Inferior parietal cortex (tissue), 1 donor: ENCODE results near the gene PLAC1.

Experiments used
- DNase-seq: peaks from one replicate; pipeline ENCODE4 v3.0.0-alpha.2; 2016; ENCODE audit errors: extremely low spot score

Gene PLAC1, protein sequence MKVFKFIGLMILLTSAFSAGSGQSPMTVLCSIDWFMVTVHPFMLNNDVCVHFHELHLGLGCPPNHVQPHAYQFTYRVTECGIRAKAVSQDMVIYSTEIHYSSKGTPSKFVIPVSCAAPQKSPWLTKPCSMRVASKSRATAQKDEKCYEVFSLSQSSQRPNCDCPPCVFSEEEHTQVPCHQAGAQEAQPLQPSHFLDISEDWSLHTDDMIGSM

DNA sequence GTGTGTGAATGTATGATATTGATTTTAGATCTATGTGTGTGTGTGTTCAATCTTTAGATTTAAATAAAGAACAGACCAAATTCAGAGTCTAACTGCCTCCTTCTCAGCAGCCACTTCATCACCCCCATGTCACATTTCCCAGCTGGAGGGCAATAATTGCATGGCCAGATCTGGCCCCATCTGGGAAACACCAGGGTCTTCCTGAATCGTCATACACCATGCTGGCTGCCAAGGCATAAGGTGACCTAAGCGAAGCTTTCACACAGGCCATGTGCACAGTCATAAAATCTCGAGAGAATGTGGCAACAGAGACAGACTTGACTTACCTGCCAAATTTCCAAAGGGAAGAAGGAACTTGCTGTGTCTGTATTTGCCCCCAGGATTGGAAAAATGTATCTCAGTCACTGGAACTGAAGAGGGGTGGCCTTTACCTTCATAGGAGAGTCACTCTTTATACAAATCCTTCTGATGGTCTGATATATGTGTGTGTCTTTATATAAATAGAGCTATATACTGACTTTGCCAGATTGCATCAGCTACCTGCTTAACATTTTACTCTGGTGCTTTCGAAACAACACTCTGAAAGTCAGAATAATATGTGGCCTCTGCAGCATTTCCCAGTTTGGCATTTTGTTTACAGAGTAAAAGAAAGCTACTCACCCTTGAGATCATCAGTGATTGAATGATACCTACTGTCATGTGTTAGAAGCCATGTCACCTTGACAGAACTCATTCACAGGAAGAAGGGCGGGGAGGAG, at the start of gene PLAC1:
PLAC1 (minus strand) TSS at position 470 of the 758 bp plus-strand sequence. CDS start 91,789 bp downstream, outside the sequence.
- DNase-seq, result no peak

DNA sequence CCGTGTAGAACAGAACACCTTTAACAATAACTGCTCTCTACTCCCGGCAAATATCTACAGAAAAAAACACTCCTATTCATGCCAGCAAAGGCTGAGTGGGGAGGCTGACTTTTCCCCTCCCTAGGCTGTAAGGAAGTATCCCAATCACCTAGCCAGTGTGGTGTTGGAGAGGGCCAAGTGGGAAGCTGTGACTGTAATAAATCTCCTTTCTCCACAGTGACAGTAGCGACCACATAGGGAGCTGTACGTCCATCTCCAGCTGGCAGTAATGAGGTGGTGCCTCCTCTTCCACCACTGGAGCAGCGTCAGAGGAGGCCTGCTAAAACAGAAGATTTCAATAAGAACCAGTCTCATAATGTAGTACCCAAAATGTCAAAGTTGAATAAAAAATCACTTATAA, 47.9 kb upstream of the PLAC1 start:
- no peak for DNase-seq

DNA sequence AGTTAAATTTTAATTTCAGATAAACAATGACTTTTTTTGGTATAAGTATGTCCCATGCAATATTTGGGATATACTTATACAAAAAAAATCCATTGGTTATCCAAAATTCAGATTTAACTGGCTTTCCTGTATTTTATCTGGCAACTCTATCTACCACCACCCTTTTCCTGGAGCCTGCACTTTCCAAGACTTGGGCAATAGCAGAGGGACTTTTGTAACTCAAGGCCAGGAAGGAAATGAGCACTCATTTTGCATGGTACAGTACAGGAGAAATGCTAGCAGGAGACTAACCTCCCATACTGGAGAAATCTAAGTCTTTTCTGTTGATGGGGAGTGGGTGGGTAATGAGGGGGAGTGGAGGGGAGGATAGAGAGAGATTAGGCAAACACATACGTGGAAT, 37.7 kb upstream of the PLAC1 start:
- DNase-seq, result no peak

DNA sequence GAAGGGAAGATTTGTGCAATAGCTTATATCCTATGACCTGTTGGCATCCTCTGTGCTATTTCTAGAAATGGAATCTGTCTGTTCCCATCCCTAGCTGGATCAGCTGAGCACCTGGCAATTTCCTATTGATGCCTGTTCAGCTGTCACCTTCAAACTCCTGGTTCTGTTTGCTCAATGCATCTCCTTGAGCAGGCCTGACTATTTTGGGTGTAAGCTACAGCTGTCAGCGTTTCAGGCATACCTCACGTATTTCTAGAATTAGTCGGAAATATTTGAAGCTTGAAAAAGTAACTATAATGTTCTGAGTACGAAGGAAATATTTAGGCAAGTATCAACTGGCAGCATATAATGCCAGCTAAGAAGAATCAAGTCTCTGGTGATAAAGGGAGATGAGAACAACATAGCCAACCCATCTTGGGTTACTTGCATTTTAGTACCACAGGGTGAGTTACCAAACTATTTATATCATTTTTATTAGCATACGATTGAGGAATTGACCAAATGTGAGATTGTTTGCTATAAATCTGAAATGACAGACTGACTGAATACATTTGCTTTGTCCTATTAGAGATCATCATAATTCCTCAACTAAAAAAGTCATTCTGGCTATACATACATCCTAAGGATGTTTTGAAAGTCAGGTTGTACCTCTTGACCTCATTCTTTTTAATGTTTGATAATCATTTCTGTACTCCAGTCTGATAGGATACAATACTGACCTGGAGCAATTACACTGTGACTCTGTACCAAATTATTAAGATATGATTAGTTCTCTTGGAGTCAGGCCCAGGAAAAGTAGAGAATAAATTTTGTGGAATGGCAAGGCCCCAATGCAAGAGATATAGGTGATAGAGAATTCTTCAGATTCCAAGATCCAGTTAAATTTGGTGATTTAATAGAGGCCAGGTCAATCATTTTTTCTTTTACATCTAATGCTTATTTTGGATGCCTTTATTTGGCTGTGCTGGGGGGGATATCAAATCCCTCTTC, 36.4 kb upstream of the PLAC1 start:
- no peak for DNase-seq

DNA sequence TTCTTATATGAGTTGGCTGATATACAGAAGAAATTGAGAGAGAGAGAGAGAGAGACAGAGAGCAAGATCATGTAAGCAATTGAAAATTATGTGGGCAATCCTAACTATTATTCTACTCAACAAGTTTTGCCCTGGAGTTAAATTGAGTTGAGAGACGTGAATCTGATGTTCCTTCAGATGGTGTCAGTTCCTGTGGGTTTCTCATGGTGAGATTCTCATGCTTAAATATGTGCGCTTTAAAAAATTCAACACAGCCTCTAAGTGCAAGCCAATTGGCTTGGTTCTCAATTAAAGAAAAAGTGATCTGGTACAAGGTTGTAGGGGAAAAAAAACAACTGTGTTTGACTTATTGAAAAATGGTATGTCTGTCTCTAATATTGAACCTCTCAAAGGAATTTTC, 35.4 kb upstream of the PLAC1 start:
- DNase-seq, result no peak

DNA sequence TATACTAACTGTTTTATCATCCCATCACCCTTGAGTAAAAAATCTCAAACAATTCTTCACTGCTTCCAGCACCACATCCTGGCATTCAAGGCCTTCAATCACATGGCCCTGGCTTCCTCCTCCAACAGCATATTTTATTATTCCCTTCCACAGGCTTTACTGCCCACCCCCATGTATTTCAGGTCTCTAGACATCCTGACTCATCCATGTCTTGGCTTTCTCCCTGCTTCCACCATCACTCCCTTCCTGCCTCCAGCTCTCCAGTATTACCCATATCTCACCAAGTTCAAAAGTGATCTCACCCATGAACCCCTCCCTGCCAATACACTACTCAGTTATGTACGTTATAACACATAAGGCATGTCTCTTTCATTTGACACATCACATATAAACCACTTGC, 34.7 kb upstream of the PLAC1 start:
- no peak for DNase-seq

DNA sequence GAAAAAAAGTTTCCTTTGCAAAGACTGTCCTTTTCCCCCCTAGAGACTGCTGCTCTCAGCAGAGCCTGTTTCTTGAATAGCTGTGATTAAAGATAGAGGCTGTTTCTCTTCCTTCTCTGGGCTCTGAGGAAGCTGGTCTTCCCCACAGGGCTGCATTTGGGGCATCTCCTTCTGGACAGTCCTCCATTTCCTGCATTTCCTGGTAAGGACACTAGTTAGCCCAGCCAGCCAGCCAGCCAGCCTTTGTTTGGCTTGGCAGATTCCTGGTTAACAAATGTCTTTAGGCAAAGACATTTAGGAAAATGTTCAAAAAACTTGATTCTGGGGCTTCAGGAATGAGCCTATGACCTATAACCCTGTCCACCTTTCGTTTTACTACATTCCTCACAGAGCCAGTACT, 34.0 kb upstream of the PLAC1 start:
- no peak for DNase-seq

DNA sequence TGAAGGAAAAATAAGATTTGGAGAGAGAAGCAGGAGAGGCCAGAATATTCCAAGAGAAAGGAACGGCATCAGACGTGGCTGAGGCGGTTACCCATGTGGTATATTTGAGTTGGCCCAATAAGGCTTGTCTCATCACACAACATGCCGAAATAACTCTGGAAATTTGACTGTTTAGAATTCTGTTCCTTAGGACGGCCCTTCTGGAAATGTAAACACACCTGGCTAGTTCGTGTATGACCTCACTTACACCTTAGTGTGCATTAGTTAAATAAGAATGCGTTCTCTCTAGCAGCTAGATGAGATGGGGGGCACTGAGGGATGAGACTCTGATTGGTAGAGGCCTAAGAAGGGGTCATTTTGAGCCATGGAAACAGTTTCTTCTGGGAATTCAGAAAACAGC, 33.2 kb upstream of the PLAC1 start:
- no peak for DNase-seq

DNA sequence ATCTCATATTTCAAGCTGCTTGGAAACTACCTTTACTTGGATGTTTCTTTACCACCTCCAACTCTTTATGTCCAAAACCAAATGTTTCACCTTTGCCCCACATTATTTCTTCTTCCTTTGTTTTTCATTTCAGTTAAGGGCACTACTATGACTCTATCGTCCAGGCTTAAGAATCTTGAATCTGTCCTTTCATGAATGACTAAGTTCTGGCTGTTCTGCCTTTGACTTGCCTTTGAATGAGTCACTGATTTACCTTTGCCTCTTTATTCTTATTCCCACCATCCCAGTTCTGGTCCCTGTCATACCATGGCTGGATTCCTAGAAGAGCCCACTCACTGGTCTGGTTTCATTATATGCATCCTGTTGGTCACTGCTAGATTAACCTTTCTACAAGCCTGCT, 30.6 kb upstream of the PLAC1 start:
- no peak for DNase-seq

DNA sequence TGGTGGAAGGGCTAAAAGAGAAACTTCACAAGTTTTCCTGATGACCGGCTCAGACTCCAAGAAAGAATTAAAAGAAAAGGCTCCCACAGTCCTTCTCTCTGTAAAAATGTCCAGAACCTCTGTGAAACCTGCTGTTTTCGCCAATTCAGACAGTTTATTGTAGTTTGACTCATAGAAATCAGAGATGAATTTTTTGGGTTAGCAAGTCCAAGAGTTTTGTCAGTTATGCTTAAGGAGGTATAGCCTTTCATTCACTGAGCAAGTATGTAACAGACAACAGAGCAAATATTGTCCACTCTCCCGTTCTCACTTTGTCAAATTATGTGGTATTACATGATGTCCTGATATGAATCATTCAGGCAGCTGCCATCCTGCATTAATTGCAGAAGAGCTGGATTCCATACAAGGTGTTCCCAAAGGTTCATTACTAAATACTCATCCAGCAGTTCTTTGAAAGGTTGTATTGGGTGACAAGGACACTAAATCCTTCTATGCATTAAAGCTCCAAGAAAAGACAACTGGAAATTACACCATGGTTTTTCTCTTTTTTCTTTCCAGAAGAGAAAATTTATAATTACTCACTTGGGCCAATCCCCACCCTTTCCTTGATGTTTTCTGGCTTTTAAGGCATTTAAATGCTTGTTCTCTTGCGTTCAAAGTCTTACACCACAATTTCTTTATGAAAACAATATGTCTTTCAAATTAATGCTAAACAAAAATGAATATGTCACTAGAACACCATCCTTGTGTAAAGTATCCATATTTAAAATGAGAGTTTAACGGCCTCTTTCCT, 30.0 kb upstream of the PLAC1 start:
- no peak for DNase-seq

DNA sequence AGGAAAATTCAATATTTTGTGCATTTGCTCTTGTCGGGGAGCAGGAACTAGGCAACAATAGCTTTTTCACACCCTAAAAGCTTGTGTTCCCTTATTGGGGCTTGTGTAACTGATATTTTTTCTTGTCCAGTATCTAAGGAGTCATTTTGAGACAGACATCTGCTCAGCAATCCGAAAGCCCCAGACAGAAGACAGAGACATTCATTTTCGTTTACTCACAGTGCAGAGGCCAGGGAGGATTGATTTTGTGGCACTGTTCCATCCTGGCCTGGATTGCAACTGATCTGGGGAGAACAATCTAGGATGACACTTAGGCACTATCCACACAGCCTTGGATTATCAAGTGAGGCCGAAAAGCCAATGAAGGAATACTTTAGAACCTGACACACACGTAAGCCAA, 27.4 kb upstream of the PLAC1 start:
- DNase-seq, result no peak

DNA sequence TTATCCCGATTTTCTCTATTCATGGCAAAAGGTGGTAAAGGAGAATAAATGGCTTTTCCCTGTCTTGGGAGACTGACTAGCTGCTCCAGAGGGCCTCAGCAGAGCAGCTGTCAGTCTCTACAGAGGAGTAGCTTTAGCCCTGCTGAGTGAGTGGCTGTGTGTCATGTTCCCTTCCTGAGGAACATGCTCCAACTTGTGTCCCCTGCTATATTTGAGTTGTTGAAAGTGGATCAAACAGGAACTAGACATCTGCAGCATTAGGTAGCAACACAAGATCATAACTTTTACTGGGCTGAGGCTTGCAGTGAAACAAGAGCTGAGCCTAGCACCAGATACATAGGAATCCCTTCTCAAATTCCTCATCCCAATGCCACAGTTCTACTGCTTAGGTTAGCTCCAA, 26.7 kb upstream of the PLAC1 start:
- DNase-seq, result no peak

DNA sequence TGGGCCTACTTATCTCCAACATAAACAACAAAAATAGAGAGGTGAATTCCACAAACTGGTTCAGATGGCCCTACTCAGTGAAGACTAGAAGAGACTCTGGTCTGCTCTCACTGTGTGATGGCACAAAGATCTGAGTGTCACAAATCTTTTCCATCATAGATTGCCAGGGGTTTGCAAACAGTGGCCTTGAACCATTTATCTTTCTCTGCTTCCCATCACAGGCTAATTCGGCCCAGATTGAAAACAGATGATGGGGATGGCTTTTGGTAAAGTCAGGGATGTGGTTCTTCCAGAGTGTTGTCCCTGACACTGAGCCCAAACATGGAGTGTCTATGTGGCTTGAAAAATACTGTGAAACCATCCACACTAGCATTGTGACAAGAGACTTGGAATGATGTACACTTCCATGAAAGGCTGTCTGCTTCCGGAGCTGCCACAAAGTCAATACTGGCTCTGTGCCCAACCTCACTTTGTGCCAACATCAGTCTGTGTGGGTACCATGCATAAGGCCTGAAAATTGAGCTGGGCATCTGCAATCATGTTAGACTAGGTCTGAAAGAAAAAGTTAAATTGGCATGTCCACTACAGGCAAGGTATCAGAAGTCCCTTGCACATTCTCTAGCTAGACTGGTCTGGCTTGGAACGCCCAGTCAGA, 25.2 kb upstream of the PLAC1 start:
- no peak for DNase-seq

DNA sequence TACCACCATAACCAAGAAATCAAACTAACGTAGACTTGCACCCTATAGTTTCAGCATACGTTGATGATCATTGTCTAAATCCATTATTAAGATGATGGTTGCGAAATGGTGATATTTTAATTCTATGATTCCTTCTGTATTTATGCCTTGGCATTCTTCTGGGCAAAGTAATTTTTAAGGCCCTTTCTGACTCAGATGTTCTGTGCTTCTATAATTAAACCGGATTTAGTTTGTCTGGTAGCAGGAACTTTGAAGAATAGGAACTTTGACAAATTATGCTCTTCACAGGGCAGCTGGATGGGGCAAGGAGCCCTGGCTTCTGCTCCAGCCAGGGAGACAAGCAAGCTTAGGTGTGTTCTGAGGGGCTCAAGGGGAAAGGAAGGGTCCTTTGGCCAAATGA, 23.8 kb upstream of the PLAC1 start:
- no peak for DNase-seq

DNA sequence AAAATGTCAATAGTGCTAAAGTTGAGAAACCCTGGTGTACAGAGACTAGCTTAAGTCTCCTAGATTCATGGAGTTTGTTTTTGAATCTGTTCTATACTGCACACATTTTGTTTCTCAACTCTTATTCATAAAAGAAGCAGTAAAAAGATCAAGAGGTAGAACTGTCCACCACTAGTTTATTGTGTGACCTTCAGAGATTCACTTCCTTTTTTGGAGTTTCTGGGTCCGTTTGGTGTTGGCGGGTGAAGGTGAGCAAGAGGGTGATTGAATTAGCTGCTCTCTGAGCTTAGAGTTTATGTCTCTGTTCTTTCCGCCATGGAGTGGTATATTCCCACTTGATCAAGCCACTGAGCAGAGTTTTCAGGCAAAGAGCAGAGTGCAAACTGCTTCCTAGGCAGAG, 21.4 kb upstream of the PLAC1 start:
- no peak for DNase-seq

DNA sequence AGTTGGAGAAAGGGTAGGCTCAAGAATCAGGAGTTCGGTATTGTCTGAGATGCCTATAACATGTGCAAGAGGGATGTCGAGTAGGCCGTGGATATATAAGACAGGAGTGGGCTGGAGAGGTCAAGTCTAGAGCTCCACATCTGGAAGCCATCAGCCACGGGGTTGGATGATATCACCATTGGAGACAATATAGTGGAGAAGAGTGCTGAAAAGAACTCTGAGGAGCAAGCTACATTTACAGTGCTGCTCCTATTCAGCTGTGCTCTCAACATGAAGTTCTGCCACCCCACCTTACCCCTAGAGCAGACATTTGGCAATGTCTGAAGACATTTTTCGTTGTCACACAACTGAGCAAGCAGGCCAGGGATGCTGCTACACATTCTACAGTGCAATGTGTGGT, 20.9 kb upstream of the PLAC1 start:
- DNase-seq, result no peak

DNA sequence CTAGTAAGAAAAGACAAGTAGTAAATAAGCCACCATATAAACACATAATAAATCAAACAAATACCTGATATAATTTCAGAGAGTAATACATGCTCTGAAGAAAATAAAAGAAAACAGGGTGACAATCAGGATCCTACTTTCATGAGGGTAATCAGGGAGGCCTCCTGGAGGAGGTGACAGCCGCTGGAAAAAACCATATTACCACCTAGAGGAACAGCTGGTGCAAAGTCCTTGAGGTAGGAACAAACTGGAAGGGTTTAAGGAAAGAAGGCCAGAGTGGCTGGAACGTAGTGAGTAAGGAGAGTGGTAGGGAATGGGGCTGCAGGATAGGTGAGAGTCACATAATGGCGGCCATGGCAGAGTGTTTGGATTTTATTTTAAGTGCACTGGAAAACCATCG, 19.1 kb upstream of the PLAC1 start:
- DNase-seq, result no peak

DNA sequence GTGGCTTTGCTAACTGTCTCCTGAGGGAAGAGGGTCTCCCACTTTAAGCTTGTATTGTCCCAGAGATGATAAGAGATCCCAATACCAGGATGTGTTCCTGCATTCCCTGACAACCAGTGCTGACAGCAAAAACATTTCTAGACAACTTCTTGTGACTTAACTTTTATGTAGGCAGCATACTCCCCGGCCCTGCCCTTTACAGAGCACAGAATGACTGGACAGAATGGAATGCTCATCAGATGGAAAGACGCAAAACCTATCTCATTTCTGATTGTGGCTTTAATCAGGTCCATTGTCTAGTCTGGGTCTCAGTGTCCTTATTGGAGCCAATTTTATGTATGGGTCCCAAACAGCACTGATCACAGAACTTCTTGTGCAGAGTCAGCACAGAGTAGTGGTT, 18.2 kb upstream of the PLAC1 start:
- DNase-seq, result no peak

DNA sequence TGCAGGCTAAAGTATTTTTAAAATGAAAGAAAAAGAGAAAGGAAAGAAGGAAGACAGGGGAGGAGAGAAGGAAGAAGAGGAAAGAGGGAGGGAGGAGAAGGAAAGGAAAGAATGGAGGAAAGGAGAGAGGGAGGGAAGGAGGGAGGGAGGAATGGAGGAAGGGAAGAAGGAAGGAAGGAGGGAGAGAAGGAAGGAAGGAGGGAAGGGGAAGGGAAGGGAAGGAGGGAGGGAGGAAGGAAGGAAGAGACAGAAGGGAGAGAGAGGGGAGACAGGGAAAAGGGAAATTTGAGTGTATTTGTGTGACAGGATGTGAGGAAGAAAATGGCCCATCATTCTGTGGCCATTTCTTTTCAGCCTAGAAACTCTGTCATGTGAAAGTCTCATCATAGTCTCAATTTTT, 14.9 kb upstream of the PLAC1 start:
- DNase-seq, result no peak

DNA sequence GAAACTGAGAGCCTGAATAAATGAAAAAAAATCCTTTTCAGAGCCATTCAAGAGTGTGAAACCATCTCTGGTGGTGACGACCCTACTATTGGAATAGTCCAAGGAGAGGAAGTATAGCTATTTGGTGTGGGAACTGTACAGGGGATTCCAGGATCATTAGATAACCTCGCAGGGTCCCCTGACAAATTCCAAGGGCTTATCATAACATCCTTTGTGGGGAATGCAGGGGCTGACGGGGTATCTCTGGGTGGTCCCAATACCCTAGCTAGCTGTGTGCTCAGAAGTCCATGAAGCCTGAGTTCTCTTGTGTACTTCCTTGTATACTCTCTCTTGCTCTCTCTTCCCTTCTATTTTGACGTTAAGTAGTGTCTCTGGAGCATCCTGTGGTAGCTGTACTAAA, 13.8 kb upstream of the PLAC1 start:
- DNase-seq, result no peak

DNA sequence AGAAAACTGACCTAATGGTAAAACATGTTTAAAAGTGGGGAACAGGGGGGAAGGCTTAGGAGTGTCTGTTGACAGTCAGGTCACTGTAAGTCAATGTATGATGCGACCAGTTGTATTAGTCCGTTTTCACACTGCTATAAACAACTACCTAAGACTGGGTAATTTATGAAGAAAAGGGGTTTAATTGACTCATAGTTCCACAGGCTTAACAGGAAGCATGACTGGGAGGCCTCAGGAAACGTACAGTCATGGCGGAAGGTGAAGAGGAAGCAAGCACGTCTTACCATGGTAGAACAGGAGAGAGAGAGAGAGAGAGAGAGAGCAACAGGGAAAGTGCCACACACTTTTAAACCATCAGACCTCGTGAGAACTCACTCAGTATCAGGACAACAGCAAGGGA, 13.0 kb upstream of the PLAC1 start:
- DNase-seq, result no peak
